Measurements from ENCODE around the gene AFDN. TPM values are rescaled to one million over a fixed set of nuclear protein-coding genes. Genes with fewer than 3 reads are reported as not detected.

Gene AFDN
- total and polyA plus RNA-seq, 2 of the 8 experiments (the other 6 are each of a cell fraction or from before 2014, with no cell fraction given), result 53.4 to 192 TPM

GRCh38 chr6:167925026-167925425, 98.3 kb downstream of the AFDN start (continued):
- TF ChIP-seq TAF7 (optimal IDR thresholded peaks at IDR 0.05; ENCODE audit: borderline replicate concordance, low read depth, low read length) (no peak), ZNF274 (IDR thresholded peaks at IDR 0.05; ENCODE audit: borderline replicate concordance, extremely low read depth, low read length) (no peak), GTF2F1 (IDR thresholded peaks at IDR 0.05; ENCODE audit: borderline replicate concordance, low read depth, low read length) (no peak), MAX (IDR thresholded peaks at IDR 0.05) (no peak)

Measured in H1 (cell line).